Mucosa of rectum (tissue), 2 donors: ENCODE results near the gene MCAT.
A peak's percentile ranks its signal among the peaks of the same experiment; 100 is the strongest.

Experiments used
- H3K27ac ChIP-seq, 2 donors: one replicate each; pipeline ENCODE4 v1.7.0; 2013; ENCODE audit warnings: inconsistent platforms in 2 of 2, low read depth in 2 of 2, low read length in 2 of 2
- H3K27me3 ChIP-seq, 2 donors: one replicate each; pipeline ENCODE4 v1.7.0; 2013; ENCODE audit warnings: low read length in 2 of 2; ENCODE audit not compliant: control insufficient read depth in 2 of 2, insufficient read depth in 2 of 2
- H3K36me3 ChIP-seq, 2 donors: one replicate each; pipeline ENCODE4 v1.7.0; 2013; ENCODE audit warnings: low read length in 2 of 2; ENCODE audit not compliant: control insufficient read depth in 2 of 2, insufficient read depth in 2 of 2
- H3K4me1 ChIP-seq, 2 donors: one replicate each; pipeline ENCODE4 v1.7.0; 2013; ENCODE audit warnings: low read length in 2 of 2, mild to moderate bottlenecking in 1 of 2; ENCODE audit not compliant: control insufficient read depth in 2 of 2, insufficient read depth in 2 of 2
- H3K4me3 ChIP-seq, 2 donors: one replicate each; pipeline ENCODE4 v1.7.0; 2013; ENCODE audit warnings: low read length in 2 of 2
- H3K9ac ChIP-seq, 2 donors: one replicate each; pipeline ENCODE4 v1.7.0; 2013; ENCODE audit warnings: low read length in 2 of 2, low read depth in 1 of 2, mild to moderate bottlenecking in 1 of 2
- H3K9me3 ChIP-seq, 2 donors: one replicate each; pipeline ENCODE4 v1.7.0; 2013; ENCODE audit warnings: low read length in 2 of 2; ENCODE audit not compliant: control insufficient read depth in 2 of 2
- donor health status: healthy.
- donor health status: Normal muscosa, but diverticular disease.

Gene MCAT

DNA sequence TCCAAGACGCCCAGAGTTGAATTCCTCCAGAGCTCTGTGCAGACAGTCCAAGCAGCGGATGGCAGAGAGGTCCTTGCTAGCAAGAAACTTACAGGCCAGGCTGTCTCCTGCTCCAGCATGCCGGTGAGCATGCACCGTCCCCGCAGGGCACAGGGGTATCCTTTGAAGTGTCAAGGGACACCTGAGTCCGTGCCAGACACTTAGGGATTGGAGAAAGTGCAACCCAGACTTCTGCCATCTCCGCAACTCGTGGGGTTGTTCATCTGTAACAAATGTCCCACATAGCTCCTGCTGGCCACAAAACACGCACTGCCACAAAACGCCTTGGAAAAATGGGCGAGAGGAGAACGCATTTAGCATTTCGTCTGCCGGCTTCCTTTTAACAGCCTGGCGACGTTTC lies 21.4 kb upstream of the MCAT start:
- peaks cover 24 to 28% of the 10 kb centered on the region in 2 donors for H3K36me3 ChIP-seq
- H3K27me3 ChIP-seq: no peaks in the 10 kb centered on the region
- no peak overlapping the region for H3K27ac ChIP-seq
- no peaks in the 10 kb centered on the region for H3K9me3 ChIP-seq
- H3K9ac ChIP-seq: no peak overlapping the region
- H3K4me3 ChIP-seq: no peak overlapping the region
- H3K4me1 ChIP-seq: peaks cover 10 to 20% of the 10 kb centered on the region in 2 donors

DNA sequence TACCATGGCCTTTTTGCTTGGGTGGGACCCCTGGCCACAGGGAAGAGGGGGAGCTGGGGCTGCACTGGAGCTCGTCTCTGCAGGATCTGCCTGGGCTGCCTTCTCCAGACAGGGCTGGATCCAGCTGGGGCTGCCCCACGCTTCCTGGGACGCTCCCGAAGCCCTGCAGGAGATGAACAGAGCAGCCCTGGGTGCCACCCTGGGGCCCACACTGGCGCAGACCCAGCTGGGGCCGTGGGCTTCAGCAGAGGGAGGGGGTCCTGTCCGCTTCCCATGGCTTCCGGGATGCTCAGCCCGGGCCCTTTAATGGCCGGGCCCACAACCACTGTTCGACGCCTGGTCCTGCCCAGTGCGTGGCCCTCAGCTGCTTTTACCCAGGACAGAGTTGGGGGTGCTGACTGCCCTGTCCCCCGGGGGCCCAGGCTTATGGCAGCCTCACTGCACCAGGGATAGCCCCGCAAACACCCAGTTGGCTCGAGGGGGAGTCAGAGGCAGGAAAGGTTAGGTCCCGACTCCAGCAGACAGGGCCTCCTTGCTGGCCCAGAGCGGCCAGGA lies 20.1 kb upstream of the MCAT start:
- Histone ChIP-seq H3K4me3 (no peak overlapping the region), H3K4me1 (peaks cover 21 to 32% of the 10 kb centered on the region in 2 donors), H3K9me3 (no peaks in the 10 kb centered on the region), H3K27me3 (no peaks in the 10 kb centered on the region), H3K27ac (peak overlapping the region in 1 of 2 donors; percentile 16), H3K36me3 (peaks cover 18 to 22% of the 10 kb centered on the region in 2 donors), H3K9ac (no peak overlapping the region)

DNA sequence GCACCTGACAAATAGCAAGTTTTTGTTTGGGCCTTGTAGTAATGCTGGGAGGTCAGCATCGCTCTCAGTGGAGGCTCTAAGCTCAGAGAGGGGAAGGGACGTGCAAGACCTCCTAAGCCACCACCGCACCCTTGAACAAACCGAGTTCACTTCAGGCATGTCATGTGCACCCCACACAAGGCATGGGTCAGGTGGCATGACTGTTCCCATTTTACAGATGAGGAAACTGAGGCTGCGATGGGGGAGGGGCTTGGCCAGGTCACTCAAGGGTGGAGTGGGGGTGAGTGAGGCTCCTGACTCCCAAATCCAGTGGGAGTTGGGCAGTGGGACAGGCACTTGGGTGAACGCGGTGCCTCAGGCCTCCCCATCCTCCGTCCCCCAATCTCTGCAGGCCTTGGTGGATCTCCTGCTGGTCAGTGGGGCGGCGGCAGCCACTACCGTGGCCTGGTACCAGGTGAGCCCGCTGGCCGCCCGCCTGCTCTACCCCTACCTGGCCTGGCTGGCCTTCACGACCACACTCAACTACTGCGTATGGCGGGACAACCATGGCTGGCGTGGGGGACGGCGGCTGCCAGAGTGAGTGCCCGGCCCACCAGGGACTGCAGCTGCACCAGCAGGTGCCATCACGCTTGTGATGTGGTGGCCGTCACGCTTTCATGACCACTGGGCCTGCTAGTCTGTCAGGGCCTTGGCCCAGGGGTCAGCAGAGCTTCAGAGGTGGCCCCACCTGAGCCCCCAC lies 19.4 kb upstream of the MCAT start:
- no peak overlapping the region for H3K9ac ChIP-seq
- H3K36me3 ChIP-seq: peaks cover 14 to 15% of the 10 kb centered on the region in 2 donors
- H3K4me3 ChIP-seq: no peak overlapping the region
- peaks cover 28 to 39% of the 10 kb centered on the region in 2 donors for H3K4me1 ChIP-seq
- H3K27me3 ChIP-seq: no peaks in the 10 kb centered on the region
- H3K27ac ChIP-seq: no peak overlapping the region
- no peaks in the 10 kb centered on the region for H3K9me3 ChIP-seq

DNA sequence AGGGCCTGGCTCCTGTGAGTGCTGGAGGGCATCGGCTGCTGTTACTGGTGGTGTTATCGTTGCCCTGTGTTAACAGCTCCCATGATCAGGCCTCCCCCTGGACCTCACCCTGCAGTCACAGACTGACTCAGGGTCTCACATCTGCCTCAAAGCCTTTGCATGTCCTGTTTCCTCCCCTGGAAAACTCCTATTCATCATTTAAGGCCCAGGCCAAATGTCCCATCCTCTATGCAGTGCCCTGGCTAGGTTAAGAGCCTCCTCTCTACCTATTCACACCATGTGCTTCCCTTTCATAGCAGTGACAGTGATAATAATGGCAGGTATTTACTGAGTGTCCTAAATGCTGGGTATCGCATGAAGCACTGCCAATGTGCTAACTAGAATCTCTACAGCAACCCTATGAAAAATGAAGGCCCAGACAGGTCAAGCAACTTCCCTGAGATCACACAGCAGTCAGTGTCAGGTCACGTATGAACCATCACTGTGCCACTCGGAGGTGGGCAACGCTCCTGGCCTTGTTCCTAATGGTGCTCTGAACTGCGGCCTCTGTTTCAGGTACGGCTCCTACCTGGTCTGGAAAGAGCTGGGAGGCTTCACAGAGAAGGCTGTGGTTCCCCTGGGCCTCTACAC lies 17.4 kb upstream of the MCAT start:
- peak overlapping the region; percentile 34 to 36 for H3K9ac ChIP-seq
- peaks cover 38 to 39% of the 10 kb centered on the region in 2 donors for H3K4me1 ChIP-seq
- H3K36me3 ChIP-seq: peaks cover 8 to 10% of the 10 kb centered on the region in 2 donors
- no peaks in the 10 kb centered on the region for H3K9me3 ChIP-seq
- peak overlapping the region in 1 of 2 donors; percentile 83 for H3K27ac ChIP-seq
- no peaks in the 10 kb centered on the region for H3K27me3 ChIP-seq
- no peak overlapping the region for H3K4me3 ChIP-seq

DNA sequence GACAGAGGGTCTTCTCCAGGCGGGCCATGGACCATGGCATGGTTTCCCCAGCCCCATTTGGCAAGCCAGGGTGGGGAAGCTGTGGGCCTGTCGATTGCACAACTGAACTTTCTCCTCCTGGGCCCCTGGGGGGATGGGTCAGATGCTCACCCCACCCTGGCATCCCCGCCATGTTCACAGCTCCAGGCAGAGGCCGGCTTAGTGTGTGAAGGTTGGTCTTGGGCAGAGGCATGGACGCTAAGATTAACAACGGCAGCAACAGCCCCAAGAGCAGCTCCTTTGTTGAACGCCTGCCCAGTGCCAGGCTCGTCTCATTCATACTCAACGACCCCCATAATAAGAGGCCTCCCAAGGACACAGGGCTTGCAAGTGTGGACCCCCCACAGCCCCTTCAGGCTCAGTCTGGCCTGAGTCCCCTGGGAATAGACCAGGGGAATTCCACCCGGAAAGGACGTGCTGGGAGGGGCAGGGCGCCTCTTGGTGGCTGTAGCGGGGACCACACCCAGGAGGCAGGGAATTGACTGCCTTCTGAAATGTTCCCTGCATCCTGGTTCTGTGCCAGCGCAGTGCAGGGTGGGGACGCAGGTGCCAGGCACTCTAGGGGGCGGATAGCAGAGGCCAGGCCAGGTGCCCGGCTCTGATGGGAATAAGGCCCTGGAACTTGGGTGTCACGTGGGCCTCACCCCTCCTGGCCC lies 16.4 kb upstream of the MCAT start:
- H3K9ac ChIP-seq: peak overlapping the region; percentile 14 to 53

DNA sequence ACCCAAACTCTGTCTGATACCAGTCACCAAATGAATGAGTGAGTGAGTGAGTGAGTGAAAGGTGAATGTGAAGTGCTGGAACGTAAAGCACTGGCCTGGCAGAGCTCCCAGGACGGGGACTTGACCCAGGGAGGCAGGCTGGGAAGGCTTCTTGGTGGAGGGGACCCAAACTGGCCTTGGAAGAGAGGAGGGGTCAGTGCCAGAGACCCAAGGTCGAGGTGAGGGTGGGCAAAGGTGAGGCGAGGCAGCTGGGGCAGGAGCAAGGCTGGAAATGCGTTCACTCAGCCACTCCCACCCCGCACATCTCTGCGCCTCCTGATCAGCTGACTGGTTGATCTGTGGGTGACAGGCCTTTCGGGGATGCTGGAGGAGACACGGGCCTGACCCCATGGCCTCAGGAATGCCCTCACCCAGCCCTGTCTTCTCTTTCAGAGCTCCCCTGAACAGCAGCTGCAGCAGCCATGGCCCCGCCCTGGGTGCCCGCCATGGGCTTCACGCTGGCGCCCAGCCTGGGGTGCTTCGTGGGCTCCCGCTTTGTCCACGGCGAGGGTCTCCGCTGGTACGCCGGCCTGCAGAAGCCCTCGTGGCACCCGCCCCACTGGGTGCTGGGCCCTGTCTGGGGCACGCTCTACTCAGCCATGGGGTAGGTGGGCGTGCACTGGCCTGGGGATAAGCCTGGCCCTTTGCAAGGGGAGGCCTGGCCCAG lies 15.7 kb upstream of the MCAT start:
- Histone ChIP-seq H3K9ac (peak overlapping the region in 1 of 2 donors; percentile 53), H3K4me1 (peaks cover 40 to 43% of the 10 kb centered on the region in 2 donors), H3K4me3 (no peak overlapping the region), H3K27me3 (no peaks in the 10 kb centered on the region), H3K9me3 (no peaks in the 10 kb centered on the region), H3K36me3 (peaks cover 8 to 14% of the 10 kb centered on the region in 2 donors), H3K27ac (peak overlapping the region; percentile 67 to 83)

More for the DNA sequence above, 16.4 kb upstream of the MCAT start:
- H3K4me3 ChIP-seq: no peak overlapping the region
- H3K9me3 ChIP-seq: no peaks in the 10 kb centered on the region
- H3K4me1 ChIP-seq: peaks cover 39 to 40% of the 10 kb centered on the region in 2 donors
- H3K27ac ChIP-seq: peak overlapping the region; percentile 67 to 83
- no peaks in the 10 kb centered on the region for H3K27me3 ChIP-seq
- peaks cover 8 to 14% of the 10 kb centered on the region in 2 donors for H3K36me3 ChIP-seq

DNA sequence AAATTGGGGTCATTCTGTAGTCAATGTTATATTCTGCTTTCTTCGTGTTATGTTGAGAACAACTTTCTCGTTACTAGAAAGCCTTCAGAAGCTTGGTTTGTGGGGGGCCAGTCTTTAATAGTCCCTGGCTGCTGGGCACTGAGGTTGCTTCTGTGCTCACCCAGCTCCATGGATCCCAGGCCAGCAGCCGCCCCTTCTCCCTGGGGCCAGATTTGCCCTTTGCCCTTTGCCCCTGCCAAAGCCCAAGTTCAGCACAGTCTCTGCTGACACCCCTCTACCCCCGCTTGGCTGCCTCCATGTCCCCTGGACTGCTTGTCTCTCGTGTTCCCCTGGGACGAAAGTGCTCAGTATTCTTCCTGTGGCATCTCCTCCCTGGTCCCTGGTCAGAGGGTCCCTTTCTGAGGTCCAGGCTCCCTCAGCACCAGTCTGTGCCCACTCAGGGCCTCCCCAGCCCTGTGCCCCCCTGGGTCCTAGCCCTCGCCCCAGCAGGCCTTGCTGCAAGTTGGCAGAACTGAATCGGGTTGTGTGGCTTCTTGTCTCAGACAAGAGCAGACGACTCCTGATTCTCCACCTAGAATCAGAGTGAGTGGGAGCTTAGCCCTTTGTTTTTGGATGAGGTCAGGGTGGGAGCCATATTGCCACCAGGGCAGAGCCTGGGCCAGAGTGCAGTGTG lies 14.8 kb upstream of the MCAT start:
- Histone ChIP-seq H3K36me3 (peaks cover 8 to 13% of the 10 kb centered on the region in 2 donors), H3K4me3 (no peak overlapping the region), H3K4me1 (peaks cover 33 to 45% of the 10 kb centered on the region in 2 donors), H3K9me3 (no peaks in the 10 kb centered on the region), H3K27ac (peak overlapping the region; percentile 67 to 83), H3K9ac (peak overlapping the region in 1 of 2 donors; percentile 53), H3K27me3 (no peaks in the 10 kb centered on the region)

DNA sequence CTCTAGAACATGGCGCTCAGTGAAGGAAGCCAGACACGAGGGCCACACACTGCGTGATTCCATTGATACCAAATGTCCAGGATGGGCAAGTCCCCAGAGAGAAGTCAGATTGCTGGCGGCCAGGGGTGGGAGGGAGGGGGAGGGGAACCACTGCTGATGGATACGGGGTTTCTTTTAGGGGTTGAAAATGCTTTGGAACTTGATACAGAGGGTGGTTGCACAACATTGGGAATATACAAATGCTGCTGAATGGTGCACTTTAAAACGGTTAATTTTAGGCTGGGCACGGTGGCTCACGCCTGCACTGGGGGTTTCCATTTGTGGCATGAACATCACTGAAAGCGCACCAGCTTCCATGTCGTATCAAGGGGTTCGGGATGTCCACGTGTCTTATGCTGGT lies 13.2 kb upstream of the MCAT start:
- no peaks in the 10 kb centered on the region for H3K9me3 ChIP-seq
- H3K4me3 ChIP-seq: no peak overlapping the region
- H3K27me3 ChIP-seq: no peaks in the 10 kb centered on the region
- no peak overlapping the region for H3K9ac ChIP-seq
- no peak overlapping the region for H3K27ac ChIP-seq
- peaks cover 40 to 56% of the 10 kb centered on the region in 2 donors for H3K4me1 ChIP-seq
- H3K36me3 ChIP-seq: peaks cover 5 to 8% of the 10 kb centered on the region in 2 donors

DNA sequence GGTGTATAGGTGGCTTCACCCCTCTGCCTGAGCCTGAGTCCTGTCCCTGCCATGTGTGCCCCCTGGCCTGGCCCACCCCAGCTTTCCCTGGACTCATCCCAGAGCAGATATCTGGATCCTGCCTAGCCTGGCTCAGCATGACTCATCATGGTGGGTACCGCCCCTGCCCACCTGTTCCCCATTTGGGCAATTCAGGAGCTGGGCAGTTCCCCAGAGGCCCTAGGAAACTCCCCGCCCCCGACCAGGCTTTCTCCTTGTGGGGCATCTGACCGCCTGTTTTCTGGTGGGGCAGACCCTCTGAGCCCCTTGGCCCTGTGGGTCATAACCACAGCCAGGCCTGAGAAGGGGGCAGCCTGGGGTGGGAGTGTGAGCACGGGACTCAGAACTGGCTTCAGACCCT lies 12.6 kb upstream of the MCAT start:
- H3K36me3 ChIP-seq: peaks cover 4 to 5% of the 10 kb centered on the region in 2 donors
- H3K27me3 ChIP-seq: no peaks in the 10 kb centered on the region
- H3K9ac ChIP-seq: no peak overlapping the region
- H3K27ac ChIP-seq: no peak overlapping the region
- no peak overlapping the region for H3K4me3 ChIP-seq
- peaks cover 44 to 60% of the 10 kb centered on the region in 2 donors for H3K4me1 ChIP-seq
- no peaks in the 10 kb centered on the region for H3K9me3 ChIP-seq
